Cardiac fibroblast (primary cell): ENCODE measurements around the gene C2orf76.
A peak's percentile ranks its signal among the peaks of the same experiment; 100 is the strongest.
"Not testable (repeated sequence)": the region's sequence is repeated elsewhere in the genome, so short reads cannot be mapped to it uniquely, and the experiment has no call there.

Experiments used
- DNase-seq, 2 donors: peaks; one replicate each; pipeline versions ENCODE4 v3.0.0 to v3.0.0-alpha.2; 2010; ENCODE audit warnings: low read depth in 2 of 2
- H3K4me3 ChIP-seq, 2 donors: replicated peaks in 1 of 2; 1 replicate in 1 of 2; 2 replicates in 1 of 2; pipeline ENCODE4 v1.5.1; 2011; ENCODE audit warnings: low read depth in 2 of 2, low read length in 2 of 2, mild to moderate bottlenecking in 2 of 2, moderate library complexity in 1 of 2
- TF ChIP-seq, protein P1 (sequence below): IDR thresholded peaks from one replicate; pipeline ENCODE4 v1.5.1; 2011; ENCODE audit warnings: low read depth, mild to moderate bottlenecking, low read length, inconsistent platforms

C2orf76 gene

DNA sequence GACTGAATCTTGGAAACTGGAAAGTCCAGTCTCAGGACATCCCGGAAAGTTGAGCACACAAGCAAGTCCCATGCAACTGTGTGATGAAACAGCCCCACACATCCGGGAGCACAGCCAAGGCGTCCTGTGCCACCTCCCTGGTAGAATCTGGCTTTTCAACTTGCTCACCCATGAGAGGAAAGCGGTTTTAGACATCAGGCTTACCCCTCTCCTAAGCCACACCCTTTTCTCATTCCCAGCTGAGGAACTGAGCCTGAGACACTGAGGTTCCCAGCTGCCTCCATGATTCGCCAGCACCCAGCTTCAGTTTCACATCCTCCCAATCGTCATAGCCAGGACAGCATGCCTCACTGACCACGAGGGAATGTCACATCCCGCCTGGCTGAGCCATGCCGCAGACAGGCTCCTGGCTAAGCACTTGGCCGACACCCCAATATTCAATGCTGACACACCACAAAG lies 82.7 kb downstream of the C2orf76 start:
- no peak overlapping the region for H3K4me3 ChIP-seq
- peak; percentile 48 to 74 for DNase-seq
- TF ChIP-seq, protein P1, sequence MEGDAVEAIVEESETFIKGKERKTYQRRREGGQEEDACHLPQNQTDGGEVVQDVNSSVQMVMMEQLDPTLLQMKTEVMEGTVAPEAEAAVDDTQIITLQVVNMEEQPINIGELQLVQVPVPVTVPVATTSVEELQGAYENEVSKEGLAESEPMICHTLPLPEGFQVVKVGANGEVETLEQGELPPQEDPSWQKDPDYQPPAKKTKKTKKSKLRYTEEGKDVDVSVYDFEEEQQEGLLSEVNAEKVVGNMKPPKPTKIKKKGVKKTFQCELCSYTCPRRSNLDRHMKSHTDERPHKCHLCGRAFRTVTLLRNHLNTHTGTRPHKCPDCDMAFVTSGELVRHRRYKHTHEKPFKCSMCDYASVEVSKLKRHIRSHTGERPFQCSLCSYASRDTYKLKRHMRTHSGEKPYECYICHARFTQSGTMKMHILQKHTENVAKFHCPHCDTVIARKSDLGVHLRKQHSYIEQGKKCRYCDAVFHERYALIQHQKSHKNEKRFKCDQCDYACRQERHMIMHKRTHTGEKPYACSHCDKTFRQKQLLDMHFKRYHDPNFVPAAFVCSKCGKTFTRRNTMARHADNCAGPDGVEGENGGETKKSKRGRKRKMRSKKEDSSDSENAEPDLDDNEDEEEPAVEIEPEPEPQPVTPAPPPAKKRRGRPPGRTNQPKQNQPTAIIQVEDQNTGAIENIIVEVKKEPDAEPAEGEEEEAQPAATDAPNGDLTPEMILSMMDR = no peak

DNA sequence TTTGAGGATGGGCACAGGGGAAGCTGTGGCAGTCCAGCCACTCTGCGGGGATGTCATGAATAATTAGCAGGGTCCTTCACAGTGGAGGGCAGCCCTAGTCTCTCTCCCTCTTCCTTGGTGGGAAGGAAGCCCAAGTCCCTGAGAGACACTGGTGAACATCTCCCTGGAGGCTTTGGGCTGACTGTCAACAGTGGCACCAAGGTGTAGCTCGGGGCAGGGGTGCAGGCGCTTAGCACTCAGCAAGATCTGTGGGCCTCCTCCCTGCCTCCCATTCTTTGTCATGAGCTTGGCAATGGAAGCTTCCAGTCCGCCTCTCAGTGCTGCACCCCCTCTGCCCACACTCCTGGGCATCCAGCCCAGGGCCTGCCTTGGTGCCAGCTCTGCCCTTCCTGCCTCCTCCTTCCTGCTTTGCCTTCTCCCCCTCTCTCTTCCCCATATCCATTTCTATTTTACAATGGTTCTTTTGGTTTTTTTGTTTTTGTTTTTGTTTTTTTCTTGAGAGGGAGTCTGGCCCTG lies 83.6 kb downstream of the C2orf76 start:
- DNase-seq = peak in 1 of 2 donors; percentile 30
- no peak overlapping the region for H3K4me3 ChIP-seq
- TF ChIP-seq, protein P1 = no peak

GRCh38 chr2:119282146-119282995 lies 84.3 kb downstream of the C2orf76 start:
- DNase-seq = no peak
- TF ChIP-seq, protein P1 = no peak

GRCh38 chr2:119280680-119281079 lies 86.0 kb downstream of the C2orf76 start:
- H3K4me3 ChIP-seq = no peak overlapping the region
- TF ChIP-seq, protein P1 = no peak
- DNase-seq = no peak

More at GRCh38 chr2:119282146-119282995, 84.3 kb downstream of the C2orf76 start:
- no peak overlapping the region for H3K4me3 ChIP-seq

DNA sequence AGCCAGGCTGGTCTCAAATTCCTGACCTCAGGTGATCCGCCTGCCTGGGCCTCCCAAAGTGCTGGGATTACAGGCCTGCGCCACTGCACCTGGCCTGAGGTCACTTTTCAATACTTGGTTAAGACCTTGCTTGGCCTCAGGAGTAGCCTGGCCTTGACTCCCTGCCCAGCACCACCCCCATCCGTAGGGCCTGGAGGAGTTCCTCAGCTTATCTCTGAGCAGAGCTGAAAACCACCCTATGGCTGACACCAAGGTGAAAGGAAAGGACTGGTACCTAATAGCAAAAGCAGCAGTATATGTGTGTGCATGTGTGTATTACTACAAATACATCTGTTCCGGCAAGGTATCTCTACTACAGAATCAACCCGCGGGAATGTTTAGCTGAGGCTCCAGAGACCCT lies 87.0 kb downstream of the C2orf76 start:
- no peak overlapping the region for H3K4me3 ChIP-seq
- TF ChIP-seq, protein P1 = no peak
- DNase-seq = no peak

DNA sequence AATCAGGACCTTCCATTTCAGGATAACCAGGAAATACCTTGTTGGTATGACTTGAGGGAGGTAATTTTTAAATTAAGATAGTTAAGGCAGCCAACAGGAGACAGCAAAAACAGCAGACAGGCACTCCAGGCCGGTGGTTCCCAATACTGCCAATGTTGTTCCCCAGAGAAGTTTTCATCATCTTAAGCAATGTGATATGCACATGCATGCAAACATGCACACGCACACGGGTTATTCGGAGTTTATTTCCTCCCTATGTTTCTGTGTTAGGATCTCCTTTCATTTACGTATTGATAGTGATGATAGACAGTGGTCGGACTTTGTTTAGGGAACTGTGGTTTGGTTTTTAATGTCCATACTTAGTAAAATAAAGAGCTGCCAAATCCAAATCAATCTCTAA lies 87.7 kb downstream of the C2orf76 start:
- no peak for DNase-seq
- TF ChIP-seq, protein P1 = no peak
- H3K4me3 ChIP-seq = no peak overlapping the region

DNA sequence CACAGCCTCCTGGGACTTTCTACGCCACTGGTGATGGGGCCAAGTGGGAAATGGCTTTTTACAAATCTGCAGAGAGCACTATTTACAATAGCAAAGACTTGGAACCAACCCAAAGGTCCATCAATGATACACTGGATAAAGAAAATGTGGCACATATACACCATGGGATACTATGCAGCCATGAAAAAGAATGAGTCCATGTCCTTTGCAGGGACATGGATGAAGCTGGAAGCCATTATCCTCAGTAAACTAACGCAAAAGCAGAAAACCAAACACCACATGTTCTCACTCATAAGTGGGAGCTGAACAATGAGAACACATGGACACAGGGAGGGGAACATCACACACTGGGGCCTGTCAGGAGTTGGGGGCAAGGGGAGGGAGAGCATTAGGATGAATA lies 88.2 kb downstream of the C2orf76 start:
- not testable (repeated sequence) for H3K4me3 ChIP-seq, DNase-seq
